GM18507 (cell line): Measurements from ENCODE around the gene CLPSL2.

ENCODE experiments used
- DNase-seq: peaks from one replicate; pipeline ENCODE4 v3.0.0; 2011; ENCODE audit warnings: low read depth; ENCODE audit not compliant: insufficient read length; ENCODE audit errors: extremely low spot score
- FAIRE-seq: peaks from 2 replicates; lab custom pipeline; 2011; peaks lifted over from hg19 to GRCh38; lab: Jason Lieb, UNC

CLPSL2 gene

GRCh38 chr6:35782424-35782823, 6.0 kb downstream of the CLPSL2 start:
- FAIRE-seq = no peak
- DNase-seq = no peak

- DNase-seq (no peak), FAIRE-seq (no peak)
These were observed 7.8 kb downstream of the CLPSL2 start for GRCh38 chr6:35784200-35784599.

- no peak for DNase-seq
- FAIRE-seq = no peak
These were observed 9.9 kb downstream of the CLPSL2 start for GRCh38 chr6:35786272-35786671.

- no peak for DNase-seq
- FAIRE-seq = no peak
These were observed 10.4 kb downstream of the CLPSL2 start for GRCh38 chr6:35786810-35787209.

- DNase-seq = no peak
- no peak for FAIRE-seq
These were observed 11.1 kb downstream of the CLPSL2 start for GRCh38 chr6:35787266-35788218.

GRCh38 chr6:35788423-35788982, 12.1 kb downstream of the CLPSL2 start:
- DNase-seq = no peak
- no peak for FAIRE-seq

- DNase-seq (no peak), FAIRE-seq (no peak)
These were observed 14.3 kb downstream of the CLPSL2 start for GRCh38 chr6:35790683-35791082.

GRCh38 chr6:35794536-35795452, 18.4 kb downstream of the CLPSL2 start:
- DNase-seq = no peak
- FAIRE-seq = no peak

- FAIRE-seq (no peak), DNase-seq (no peak)
These were observed 19.2 kb downstream of the CLPSL2 start for GRCh38 chr6:35795453-35796071.

- no peak for DNase-seq
- no peak for FAIRE-seq
These were observed 19.8 kb downstream of the CLPSL2 start for GRCh38 chr6:35796236-35796635.

GRCh38 chr6:35797837-35798526, 21.6 kb downstream of the CLPSL2 start:
- no peak for FAIRE-seq
- no peak for DNase-seq

- DNase-seq (no peak), FAIRE-seq (no peak)
These were observed 22.3 kb downstream of the CLPSL2 start for GRCh38 chr6:35798706-35799105.

- DNase-seq = no peak
- no peak for FAIRE-seq
These were observed 24.8 kb downstream of the CLPSL2 start for GRCh38 chr6:35801148-35801547.

- FAIRE-seq (no peak), DNase-seq (peak; percentile 60)
These were observed 28.8 kb downstream of the CLPSL2 start, which contains the start of gene LHFPL5 for GRCh38 chr6:35804996-35805736. Gene LHFPL5 (plus strand): TSS chr6:35805352. CDS start chr6:35805671, 319 bp downstream.

GRCh38 chr6:35808688-35809087, 32.3 kb downstream of the CLPSL2 start:
- FAIRE-seq (no peak), DNase-seq (no peak)

- no peak for FAIRE-seq
- DNase-seq = no peak
These were observed 33.4 kb downstream of the CLPSL2 start for GRCh38 chr6:35809809-35810208.

GRCh38 chr6:35810971-35811698, 34.7 kb downstream of the CLPSL2 start:
- no peak for DNase-seq
- FAIRE-seq = no peak

- no peak for DNase-seq
- no peak for FAIRE-seq
These were observed 35.2 kb downstream of the CLPSL2 start for GRCh38 chr6:35811699-35811995.
